ENCODE measurements around the gene RBM19.

Gene RBM19

GRCh38 chr12:113788020-113788856 lies 177.9 kb downstream of the RBM19 start:
- peak; percentile 20 for DNase-seq (ENCODE audit: low read depth)
- no peak overlapping the region for H3K4me3 ChIP-seq (ENCODE audit: low read length)

GRCh38 chr12:113786107-113786506 lies 180.0 kb downstream of the RBM19 start:
- no peak overlapping the region for H3K4me3 ChIP-seq (ENCODE audit: low read length)
- DNase-seq (ENCODE audit: low read depth) = no peak
- no peak for TF ChIP-seq CTCF (IDR thresholded peaks at IDR 0.05; ENCODE audit: insufficient read depth, low read depth, low read length, missing control alignments)

More at GRCh38 chr12:113788020-113788856, 177.9 kb downstream of the RBM19 start:
- no peak for TF ChIP-seq CTCF (IDR thresholded peaks at IDR 0.05; ENCODE audit: insufficient read depth, low read depth, low read length, missing control alignments)

DNA sequence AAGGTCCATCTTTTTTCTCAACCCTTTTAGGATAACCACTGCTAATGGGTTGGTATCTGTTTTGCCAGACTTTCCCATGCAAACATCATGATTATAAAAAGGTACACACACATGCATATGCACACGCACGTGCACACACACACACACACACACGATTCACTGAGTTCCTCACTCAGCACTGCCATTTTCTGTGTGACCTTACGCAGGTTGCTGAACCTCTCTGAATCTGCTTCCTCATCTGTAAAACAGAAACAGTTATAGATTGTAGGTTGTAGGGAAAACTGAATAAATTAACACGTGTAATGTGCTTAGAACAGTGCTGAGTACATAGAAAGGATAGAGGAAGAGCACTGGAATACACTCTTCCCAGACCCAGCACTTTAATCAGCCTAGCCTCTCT lies 182.3 kb downstream of the RBM19 start:
- no peak for DNase-seq (ENCODE audit: low read depth)
- H3K4me3 ChIP-seq (ENCODE audit: low read length) = no peak overlapping the region
- TF ChIP-seq CTCF (IDR thresholded peaks at IDR 0.05; ENCODE audit: insufficient read depth, low read depth, low read length, missing control alignments) = no peak

- no peak overlapping the region for H3K4me3 ChIP-seq (ENCODE audit: low read length)
- no peak for TF ChIP-seq CTCF (IDR thresholded peaks at IDR 0.05; ENCODE audit: insufficient read depth, low read depth, low read length, missing control alignments)
- no peak for DNase-seq (ENCODE audit: low read depth)
These were observed 183.3 kb downstream of the RBM19 start for GRCh38 chr12:113782873-113783272.

- no peak for DNase-seq (ENCODE audit: low read depth)
- H3K4me3 ChIP-seq (ENCODE audit: low read length) = no peak overlapping the region
- TF ChIP-seq CTCF (IDR thresholded peaks at IDR 0.05; ENCODE audit: insufficient read depth, low read depth, low read length, missing control alignments) = no peak
These were observed 184.5 kb downstream of the RBM19 start for GRCh38 chr12:113781415-113782198.

DNA sequence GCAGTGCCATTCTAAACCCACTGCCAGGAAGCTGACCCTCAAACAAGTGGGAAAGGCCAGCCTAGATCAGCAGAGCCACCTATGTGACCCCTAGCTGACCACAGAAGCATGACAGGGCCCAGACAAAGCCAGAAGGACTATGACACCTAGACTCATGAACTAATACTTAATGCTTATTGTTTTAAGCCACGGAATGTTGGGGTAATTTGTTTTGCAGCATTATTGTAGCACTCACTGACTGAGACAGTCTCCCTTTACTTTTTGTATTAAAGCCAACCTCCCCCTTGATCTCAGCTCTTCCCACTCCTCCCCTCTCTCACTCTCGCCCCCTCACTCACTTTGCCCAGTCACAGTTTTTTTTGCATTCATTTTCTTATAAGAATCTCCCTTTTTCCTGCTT lies 186.4 kb downstream of the RBM19 start:
- no peak for DNase-seq (ENCODE audit: low read depth)
- TF ChIP-seq CTCF (IDR thresholded peaks at IDR 0.05; ENCODE audit: insufficient read depth, low read depth, low read length, missing control alignments) = no peak
- no peak overlapping the region for H3K4me3 ChIP-seq (ENCODE audit: low read length)
